ENCODE data around the gene BLM. TPM values are rescaled to one million over a fixed set of nuclear protein-coding genes. Genes with fewer than 3 reads are reported as not detected.
A peak's percentile ranks its signal among the peaks of the same experiment; 100 is the strongest.

Gene BLM
- total RNA-seq, 1 donor from 2014 or later = 4.1 TPM

- no peak for DNase-seq (ENCODE audit: low spot score)
Measured at GRCh38 chr15:90787881-90788280, 70.7 kb downstream of the BLM start.

DNA sequence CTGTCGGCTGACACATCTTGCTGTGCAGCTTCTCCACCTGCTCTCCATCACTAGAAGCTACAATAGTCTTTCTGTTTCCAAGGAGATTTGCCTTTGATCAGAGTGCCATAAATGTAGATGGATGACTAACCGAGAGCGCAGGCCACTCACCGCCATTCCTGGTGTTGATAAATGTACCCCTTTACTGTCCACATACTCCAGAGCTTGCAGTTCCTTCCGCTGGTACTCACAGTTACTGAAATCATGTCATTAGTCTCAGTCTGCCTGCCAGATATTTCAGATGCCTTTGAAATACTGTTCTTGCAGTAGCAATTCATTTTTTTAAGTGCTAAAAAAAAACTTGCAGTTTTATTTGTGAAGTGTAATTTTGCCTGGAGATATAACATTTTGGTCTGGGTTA is 72.3 kb downstream of the BLM start:
- DNase-seq (ENCODE audit: low spot score) = no peak

DNA sequence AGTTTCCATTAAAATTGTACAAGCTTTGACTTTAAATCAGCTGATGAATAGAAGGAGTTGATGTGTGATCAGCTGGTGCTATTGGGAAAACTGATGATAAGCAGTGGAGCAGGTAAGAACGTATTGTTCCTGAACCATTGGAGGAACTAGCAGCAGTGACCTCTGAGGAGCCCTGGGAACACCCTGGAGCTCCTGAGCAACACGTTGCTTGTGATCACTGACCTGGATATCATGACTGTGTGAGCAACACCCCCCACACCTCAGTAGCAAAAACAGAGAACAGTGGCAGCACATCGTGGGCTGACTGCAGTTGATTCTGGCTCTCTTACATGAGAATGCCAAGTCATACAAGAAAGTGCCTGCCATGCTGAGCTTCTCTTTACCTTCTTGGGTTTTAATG is 72.9 kb downstream of the BLM start:
- no peak for DNase-seq (ENCODE audit: low spot score)

- no peak for DNase-seq (ENCODE audit: low spot score)
Measured at GRCh38 chr15:90790561-90790960, 73.4 kb downstream of the BLM start.

GRCh38 chr15:90794538-90794937 is 77.4 kb downstream of the BLM start:
- no peak for DNase-seq (ENCODE audit: low spot score)

DNA sequence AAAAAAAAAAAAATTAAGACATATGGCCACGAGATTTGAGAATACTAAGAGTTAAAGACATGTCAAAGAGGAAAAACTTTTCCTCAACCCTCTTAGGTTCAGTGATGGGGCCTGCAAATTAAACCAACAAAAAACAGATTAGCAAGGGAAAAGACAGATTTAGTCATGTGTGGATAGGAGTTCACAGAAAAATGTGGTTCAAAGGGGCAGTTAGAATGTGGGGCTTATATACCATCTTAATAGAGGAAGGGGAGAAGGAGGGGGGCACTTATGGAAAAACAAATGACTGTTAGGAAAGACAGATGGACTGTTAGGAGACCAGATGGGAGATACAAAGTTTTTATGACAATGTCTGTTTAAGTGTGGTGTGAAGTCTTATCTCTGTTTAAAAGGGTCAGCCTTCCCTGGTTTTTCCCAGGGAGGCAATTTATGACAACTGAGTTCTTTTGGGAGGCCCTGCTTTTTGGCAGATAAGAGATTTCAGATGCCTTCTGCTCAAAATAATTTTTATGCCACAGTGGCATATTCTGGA is 82.6 kb downstream of the BLM start:
- no peak for DNase-seq (ENCODE audit: low spot score)

GRCh38 chr15:90801803-90802202 is 84.7 kb downstream of the BLM start:
- no peak for DNase-seq (ENCODE audit: low spot score)

DNA sequence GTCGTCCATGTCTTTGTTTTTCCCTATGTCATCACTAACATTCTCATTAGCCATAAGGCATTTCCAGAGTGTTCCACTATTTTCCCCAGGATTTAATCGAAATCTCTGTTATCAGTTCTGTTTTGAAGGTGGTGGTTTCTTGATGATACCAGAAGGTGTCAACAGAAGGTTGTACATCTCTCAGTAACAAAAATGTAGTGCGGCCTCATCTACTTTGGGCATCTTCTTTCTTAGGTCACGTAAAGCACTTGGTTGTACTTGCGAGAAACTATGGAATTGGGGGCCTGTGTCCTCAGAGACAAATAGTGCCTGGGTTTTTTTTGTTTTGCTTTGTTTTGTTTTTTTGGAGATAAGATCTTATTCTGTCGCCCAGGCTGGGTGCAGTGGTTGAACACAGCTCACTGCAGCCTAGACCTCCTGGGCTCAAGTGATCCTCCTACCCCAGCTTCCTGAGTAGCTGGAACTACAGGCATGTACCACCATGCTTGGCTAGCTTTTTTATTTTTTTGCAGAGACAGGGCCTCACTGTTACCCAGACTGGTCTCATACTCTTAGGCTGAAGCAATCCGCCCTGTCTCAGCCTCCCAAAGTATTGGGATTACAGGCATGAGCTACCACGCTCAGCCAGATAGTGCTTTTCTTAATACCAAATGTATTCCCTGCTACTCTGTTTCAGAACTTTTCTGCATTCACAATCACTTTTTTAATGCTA is 90.1 kb downstream of the BLM start:
- DNase-seq (ENCODE audit: low spot score) = peak; percentile 85

DNA sequence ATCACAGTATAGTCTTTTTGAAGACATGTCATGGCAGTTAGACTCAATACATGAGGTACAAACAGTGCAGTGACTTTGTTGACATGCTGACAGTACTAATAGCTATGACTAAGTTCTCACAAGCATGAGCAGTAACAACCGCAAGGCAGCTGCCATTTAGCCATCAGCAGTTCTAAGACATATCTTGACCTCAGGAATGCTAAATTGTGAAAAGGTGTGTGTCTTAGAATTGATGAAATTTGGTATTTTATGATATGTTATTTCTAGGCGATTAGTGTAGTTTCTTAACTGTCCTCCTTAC is 90.6 kb downstream of the BLM start:
- DNase-seq (ENCODE audit: low spot score) = no peak

GRCh38 chr15:90808517-90809235 is 91.5 kb downstream of the BLM start:
- no peak for DNase-seq (ENCODE audit: low spot score)

DNA sequence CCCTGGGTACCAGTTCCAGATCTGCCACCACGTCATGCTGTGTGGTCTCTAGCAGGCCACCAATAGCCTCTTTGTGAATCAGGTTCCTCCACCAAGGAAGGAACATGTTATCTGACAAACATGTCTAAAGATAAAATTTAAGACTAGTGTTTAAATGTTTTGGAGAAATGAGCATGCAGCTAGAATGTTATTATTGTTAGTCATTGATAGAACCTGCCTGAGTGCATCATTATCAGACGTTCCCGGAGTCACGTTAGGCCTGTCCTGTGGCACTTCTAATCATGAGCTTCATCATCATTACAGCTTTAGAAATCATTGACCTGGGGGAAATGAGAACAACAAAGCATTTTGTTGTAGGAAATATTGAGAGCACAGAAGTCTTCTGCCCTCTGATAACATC is 92.4 kb downstream of the BLM start:
- no peak for DNase-seq (ENCODE audit: low spot score)

DNA sequence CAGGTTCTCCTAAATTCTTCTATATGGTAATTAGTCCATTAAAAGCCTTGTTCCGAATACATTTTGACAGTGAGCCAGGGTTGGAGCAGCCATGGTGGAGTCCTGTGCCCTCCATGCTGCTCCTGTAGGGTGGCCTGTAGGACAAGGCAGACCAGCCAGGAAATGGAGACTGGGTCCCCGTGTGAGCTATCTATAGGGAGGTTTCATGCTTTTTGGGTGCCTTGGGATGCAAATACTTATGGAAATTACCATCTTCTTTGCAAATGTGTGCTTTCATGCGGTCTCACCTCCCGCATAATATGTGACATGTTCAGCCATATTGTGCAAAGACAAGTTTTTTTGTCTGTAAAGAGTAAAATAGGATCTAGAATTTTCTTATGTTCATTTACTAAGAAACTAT is 93.2 kb downstream of the BLM start:
- no peak for DNase-seq (ENCODE audit: low spot score)

DNA sequence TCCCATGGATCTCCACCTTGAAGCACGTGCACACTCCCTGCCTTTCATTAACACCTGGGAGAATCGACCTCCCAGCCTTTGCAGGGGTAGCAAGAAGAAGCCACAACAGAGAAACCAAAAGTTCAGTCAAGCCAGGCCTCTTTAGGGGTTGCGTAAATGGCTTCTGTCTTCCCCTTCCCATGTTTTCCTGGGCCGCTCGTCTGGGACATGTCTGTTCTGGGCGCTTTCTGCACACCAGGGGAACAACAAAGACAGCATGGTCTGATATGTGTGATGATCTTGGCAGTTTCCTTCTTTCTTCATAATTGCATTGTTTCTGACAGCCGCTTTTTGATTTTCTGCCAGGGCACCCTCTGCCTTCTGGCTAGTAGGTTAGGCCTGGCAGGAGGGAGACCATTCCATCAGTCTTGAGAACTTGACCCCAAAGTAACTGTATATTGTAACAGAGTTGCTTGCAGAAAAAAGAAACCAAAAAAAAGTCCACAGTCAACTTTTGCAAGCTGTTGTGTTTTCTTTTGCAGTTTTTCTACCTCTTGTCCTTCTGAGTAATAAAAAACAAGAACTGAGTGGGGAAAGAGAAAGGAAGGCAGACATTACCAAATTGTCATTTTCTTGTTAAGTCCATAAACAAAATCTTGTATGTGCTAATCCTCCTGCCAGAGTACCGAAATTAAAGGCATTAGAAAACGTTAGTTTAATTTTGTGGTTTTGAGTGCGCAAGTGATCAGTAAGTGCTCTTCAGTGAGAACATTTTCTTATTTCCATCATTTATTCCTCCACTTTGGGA is 95.2 kb downstream of the BLM start:
- DNase-seq (ENCODE audit: low spot score) = no peak

DNA sequence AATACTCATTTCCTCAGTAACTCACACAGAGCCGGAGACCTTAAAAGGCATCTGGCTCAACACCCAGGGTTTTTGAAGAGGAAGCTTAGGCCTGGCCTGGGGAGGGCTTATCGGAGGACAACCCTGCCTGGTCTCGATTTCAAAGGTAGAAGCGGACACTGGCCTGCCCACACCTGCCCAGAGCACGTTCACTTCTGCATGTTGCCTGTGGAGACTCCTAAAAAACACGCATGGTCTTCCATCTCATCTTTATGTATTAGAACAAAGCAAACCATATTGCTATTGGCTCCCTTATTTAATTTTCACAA is 95.8 kb downstream of the BLM start:
- no peak for DNase-seq (ENCODE audit: low spot score)

DNA sequence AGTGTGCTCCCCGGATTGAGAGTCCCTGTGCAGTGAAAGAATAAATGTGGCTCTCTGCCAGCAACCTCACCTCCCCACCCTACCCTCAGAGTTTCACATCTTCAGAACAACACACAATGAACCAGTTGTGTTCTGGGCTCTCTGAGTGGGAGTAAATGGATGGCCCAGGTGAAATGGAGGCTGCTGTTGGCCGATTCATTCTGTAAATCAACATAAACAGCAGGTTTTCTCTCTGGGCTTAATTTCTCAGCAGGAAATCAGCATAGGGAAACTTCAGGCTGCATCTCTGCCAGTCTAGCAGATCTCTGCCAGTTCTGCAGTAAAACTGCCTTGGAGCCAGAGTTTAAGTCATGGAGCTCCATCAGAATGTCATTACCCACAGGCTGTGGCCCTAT is 96.6 kb downstream of the BLM start:
- no peak for DNase-seq (ENCODE audit: low spot score)

DNA sequence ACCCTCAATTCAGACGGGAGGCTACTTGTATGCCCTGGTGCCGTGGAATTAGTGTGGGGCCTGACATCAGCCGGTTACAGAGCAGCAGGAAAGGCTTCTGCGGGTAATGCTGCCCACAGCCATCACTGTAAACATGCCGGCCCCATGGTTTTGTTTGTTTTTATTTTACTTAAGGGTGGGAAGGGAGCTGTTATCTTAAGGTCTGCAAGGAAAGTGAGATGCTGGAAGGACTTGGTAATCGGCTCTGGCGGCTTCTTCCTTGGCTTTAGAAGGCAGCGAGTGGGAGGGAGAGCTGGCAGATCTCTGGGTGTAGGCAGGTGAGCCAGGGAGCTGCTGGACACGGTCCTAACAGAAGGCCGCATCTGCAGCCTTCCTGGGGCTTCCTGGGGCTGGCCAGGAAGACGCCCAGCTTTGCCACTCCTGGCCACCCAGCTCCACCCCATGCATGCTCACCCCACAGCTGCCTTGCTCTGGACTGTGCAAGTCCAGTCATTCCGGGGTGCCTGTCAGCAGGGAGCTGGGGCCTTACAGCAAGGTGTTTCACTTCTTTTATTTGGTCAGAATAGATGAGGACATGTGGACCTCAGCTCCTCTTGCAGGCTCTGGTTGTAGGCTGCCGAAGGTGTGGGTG is 97.2 kb downstream of the BLM start:
- DNase-seq (ENCODE audit: low spot score) = no peak

GRCh38 chr15:90816401-90817116 is 99.4 kb downstream of the BLM start:
- no peak for DNase-seq (ENCODE audit: low spot score)

DNA sequence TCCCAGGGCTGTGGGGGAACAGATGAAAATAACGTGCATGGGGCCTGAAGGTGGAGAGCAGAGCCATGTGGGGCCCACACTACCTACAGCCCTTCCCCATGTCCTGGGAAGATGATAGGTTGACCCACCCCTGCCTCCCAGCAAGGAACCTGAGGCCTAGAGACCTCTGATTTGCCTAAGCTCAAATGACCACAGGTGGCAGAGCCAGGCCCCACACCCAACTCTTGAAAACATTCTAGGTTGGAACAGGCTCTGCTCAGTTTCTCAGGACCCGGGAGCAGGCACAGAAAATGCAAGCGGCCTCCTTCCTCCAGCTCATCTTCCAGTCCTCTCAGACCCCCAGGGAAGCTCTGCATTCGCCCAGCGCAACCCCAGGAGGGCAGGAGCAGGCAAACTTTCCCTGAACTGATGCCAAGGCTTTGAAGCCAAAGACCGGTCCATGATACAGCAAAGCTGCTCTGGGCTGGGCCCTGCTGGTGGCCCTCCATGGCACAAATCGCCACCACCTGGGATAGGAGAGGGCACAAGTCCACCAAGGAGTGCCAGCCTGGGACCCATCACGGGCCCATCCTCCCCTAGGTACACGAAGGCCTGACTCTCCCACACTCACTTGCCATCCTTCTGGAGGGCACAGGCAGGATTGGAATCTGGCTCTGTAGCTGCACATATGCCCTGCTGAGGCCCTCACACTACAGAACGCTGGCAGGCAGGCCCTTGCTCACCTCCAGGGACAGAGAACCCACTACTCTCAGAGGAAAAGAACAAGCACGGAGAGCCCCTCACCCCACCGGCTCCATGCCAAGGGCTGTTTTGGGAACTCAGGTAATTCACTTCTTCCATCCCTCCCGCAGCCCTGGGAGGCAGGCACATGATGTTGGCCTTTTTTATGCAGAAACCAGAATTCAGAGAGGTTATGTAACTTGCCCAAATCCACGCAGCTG is 100.2 kb downstream of the BLM start:
- DNase-seq (ENCODE audit: low spot score) = no peak

DNA sequence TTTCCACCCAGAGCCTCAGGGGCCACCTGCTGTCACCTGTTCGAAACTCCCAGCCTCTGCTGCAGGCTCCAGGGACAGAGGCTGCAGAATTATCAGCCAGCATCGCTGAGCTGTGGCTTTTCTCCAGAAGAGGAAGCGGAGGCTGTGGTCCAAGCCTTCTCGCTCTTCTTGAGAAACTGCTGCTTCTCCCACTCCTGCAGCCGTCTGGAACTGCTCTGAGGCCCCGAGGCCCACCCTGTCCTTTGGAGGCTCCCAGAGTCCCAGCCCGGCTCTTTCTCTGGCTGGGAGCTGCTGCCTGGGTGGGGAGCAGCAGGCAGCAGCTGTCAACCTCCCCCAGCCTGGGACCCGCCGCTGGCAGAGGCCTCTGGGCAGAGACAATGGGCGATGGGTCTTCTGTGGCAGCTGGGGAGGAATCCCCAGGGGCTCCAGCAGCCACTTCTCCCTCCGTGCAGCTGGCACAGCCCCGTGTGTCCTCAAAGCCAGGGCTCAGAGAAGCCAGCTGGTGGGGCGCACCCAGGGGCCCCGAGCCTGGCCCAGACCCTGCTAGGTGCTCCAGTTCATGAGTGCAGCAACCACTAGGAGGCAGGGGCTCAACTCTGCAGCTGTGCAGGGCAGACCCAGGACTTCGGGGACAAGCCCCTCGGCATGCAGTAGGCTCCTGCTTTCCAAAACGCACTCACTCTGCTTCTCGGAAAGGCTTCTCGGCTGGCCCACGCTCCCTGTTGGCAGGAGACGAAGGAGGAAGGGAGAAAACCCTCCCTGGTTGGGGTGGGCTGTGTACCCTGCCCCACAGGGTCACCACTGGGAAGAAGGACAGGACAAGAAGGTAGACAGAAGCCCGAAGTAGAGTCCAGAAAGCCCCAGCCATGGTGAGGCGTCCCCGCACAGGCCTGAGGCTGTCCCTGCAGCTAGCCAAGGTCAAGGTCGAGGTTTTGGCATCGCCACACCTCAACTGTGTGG is 101.4 kb downstream of the BLM start:
- DNase-seq (ENCODE audit: low spot score) = no peak

Data from umbilical cord (tissue), 2 donors.